Naive thymus-derived CD8-positive, alpha-beta T cell (primary cell): Measurements from ENCODE around the gene FRMD6. TPM values are rescaled to one million over a fixed set of nuclear protein-coding genes. Genes with fewer than 3 reads are reported as not detected.

Experiments used
- ATAC-seq, 2 donors: fragments of 150-1000 bp; cut with Tn5 transposase in 1 of 2; sonication (Bioruptor Pico), chemical (Tn5 transposase) in 1 of 2; 1 replicate in 1 of 2; 2 replicates in 1 of 2; pipeline ENCODE4 v1.10.0; 2021; ENCODE audit warnings: mild to moderate bottlenecking in 2 of 2, moderate library complexity in 2 of 2
- POLR2A ChIA-PET: fragments of 350-600 bp; sonication (Branson Sonifier 250); formaldehyde crosslinking; loops from one replicate; lab custom pipeline; 2021; ENCODE audit warnings: antibody characterized with exemption; lab: Charles Lee
- DNase-seq, 10 donors: peaks; one replicate each; pipeline versions ENCODE4 v3.0.0 to v3.0.0-alpha.2; 2020 to 2022
- H3K27ac Mint-ChIP-seq, 10 donors: one replicate each; pipeline ENCODE4 v1.8.0; 2020 to 2022; ENCODE audit warnings: mild to moderate bottlenecking in 10 of 10, mixed read lengths in 10 of 10, moderate library complexity in 4 of 10, inconsistent platforms in 1 of 10
- H3K27me3 Mint-ChIP-seq, 5 donors: one replicate each; pipeline ENCODE4 v1.8.0; 2021 to 2022; ENCODE audit warnings: mixed read lengths in 5 of 5
- H3K36me3 Mint-ChIP-seq, 3 donors: one replicate each; pipeline ENCODE4 v1.8.0; 2020 to 2022; ENCODE audit warnings: mixed read lengths in 3 of 3, mild to moderate bottlenecking in 2 of 3, inconsistent platforms in 1 of 3
- H3K4me1 Mint-ChIP-seq, 4 donors: one replicate each; pipeline ENCODE4 v1.8.0; 2021 to 2022; ENCODE audit warnings: mixed read lengths in 4 of 4
- H3K4me3 Mint-ChIP-seq, 10 donors: one replicate each; pipeline ENCODE4 v1.8.0; 2020 to 2022; ENCODE audit warnings: mild to moderate bottlenecking in 10 of 10, mixed read lengths in 10 of 10, moderate library complexity in 6 of 10, inconsistent platforms in 1 of 10
- H3K9me3 Mint-ChIP-seq, 9 donors: one replicate each; pipeline ENCODE4 v1.8.0; 2020 to 2022; ENCODE audit warnings: mixed read lengths in 9 of 9, mild to moderate bottlenecking in 3 of 9, inconsistent platforms in 1 of 9, moderate library complexity in 1 of 9
- polyA plus RNA-seq, 3 donors: library from polyadenylated mRNA; unstranded; fragments of 300-500 nt; fragmentation: Illumina TruSeq; gene quantifications; one replicate each; pipeline ENCODE4 v1.2.3, GENCODE V29; 2021
- total RNA-seq, 8 experiments: library from RNA in 2 of 8; stranded (reverse) in 2 of 8; gene quantifications; one replicate each; pipeline ENCODE4 v1.2.3 and lab custom pipeline; 2021 to 2026

Gene FRMD6
- total RNA-seq (1 to 10 TPM; 4.1 to 4.2 TPM), polyA plus RNA-seq (under 1 TPM; 0.15 to 0.44 (median 0.38) TPM), total RNA-seq (lab: John Stamatoyannopoulos, UW) (3.2 to 8.8 (median 4.4) reads per million in 6 experiments)

DNA sequence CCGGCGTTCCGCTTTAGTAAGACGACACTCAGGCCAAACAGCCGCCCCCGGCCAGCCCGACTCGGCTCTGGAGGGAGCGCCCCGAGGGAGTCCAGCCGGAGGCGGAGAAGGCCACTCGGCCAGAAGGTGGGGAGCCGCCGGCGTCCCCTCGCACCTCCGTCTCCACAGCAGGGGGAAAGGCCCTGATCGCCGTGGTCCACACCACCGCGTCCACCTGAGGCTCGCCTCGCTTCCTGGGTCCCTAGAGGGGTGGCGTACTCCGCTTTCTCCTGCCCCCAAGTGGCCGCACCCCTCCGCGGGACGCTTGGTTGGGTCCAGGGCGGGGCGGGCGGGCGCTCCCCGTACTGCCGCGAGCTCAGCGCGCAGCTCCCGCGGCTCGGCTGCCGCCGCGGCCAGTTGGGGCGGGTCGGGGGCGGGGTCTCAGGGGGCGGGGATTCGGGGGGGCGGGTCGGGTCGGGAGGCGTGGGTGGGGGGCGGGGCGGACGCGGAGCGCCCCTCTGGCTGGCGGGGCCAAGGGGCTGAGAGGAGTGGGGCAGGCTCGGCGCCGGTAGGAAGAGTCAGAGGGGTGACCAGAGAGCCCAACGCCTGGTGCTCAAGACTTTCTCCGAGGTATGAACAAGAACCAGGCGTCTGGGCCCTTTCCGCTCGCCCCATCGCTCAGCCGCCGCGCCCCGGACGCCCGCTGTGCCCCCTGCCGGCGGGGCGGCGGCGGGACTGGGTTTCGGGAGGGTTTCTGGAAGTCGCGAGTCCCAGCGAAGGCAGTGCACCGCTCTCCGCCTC is at the start of gene FRMD6:
Gene FRMD6, plus strand, starts transcription at position 523 of the 780 bp plus-strand sequence. CDS start 37,927 bp downstream, outside the sequence.
- H3K36me3 Mint-ChIP-seq = no peaks in the 10 kb centered on the region
- DNase-seq (peak; percentile 66 to 92 (median 82)), ATAC-seq (peak; percentile 77 to 81)
- POLR2A ChIA-PET = interaction anchor here (0.5 to 2.0 kb wide), 4 partner anchors 84 to 1051 kb away, joined by 3 to 8 read pairs (median 4); no protein-coding TSS in a partner anchor
- H3K4me3 Mint-ChIP-seq = peak within 1 kb of the TSS; percentile 78 to 88 (median 86)
- peaks cover 4 to 17% (median 13%) of the 10 kb centered on the region in 4 donors for H3K4me1 Mint-ChIP-seq
- peaks cover 10 to 31% (median 21%) of the 10 kb centered on the region in 5 donors for H3K27me3 Mint-ChIP-seq
- peak within 1 kb of the TSS in 9 of 10 donors; percentile 27 to 83 (median 63) for H3K27ac Mint-ChIP-seq
- H3K9me3 Mint-ChIP-seq = no peaks in the 10 kb centered on the region

DNA sequence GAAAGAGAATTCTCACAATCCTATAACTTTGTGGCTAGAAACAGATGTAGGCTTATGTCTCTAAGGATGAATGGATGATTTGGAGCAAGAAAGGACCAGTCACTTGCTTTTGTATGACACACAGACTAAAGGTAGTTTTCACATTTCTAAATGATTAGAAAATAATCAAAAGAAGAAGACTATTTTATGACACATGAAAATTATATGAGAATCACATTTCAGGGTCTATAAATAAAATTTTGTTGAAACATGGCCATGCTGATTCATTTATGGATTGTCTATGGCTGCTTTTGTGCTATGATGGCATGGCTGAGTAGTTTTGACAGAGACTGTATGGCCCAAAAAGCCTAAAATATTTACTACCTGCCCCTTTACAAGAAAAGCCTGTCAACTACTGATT is 49.4 kb upstream of the FRMD6 start:
- POLR2A ChIA-PET = no interaction called here
- DNase-seq (no peak), ATAC-seq (no peak)
- Mint-ChIP-seq H3K27ac (no peak overlapping the region), H3K4me1 (no peaks in the 10 kb centered on the region), H3K36me3 (no peaks in the 10 kb centered on the region), H3K4me3 (no peak overlapping the region), H3K27me3 (peaks cover 2 to 19% (median 15%) of the 10 kb centered on the region in 5 donors), H3K9me3 (no peaks in the 10 kb centered on the region)

DNA sequence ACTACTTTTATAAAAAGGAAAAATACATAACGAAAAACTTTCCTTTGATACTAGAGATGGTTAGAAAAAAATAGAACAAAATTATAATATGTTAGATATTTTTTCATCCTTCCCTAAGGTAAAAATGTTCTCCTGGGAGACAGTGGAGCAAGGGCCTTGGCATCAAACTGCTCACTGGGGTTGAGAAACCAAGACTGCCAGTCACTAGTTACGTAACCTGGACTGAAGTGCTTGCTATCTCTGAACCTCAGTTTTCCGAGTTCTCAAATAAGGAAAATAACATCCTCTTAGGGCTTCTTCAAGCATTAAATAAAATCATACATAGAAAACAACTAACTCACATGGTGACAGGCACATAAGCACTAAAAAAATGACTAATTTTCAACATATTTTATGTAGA is 48.2 kb upstream of the FRMD6 start:
- DNase-seq (no peak), ATAC-seq (no peak)
- H3K27ac Mint-ChIP-seq = no peak overlapping the region
- POLR2A ChIA-PET = no interaction called here
- no peak overlapping the region for H3K4me3 Mint-ChIP-seq
- H3K27me3 Mint-ChIP-seq = peaks cover 2 to 23% (median 17%) of the 10 kb centered on the region in 5 donors
- no peaks in the 10 kb centered on the region for H3K4me1 Mint-ChIP-seq
- no peaks in the 10 kb centered on the region for H3K9me3 Mint-ChIP-seq
- no peaks in the 10 kb centered on the region for H3K36me3 Mint-ChIP-seq

DNA sequence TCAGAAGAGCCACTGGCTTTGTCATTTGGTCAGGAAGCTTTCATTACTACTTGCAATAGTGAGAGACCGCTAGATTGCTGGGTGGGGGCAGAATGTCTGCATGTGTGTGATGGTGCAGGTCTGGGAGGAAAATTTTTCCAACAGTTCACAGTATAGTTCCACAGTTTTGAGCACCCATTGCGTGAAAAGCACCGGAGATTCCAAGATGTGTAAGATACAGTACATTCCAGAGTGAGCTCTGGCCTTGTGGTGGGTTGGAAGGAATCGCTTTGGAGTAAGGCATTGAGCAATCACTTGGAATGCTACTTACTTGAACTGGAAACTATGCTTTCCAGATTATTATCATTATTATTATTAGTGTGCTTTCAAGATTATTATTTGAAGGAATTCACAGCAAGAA is 47.6 kb upstream of the FRMD6 start:
- peaks cover 3 to 25% (median 19%) of the 10 kb centered on the region in 5 donors for H3K27me3 Mint-ChIP-seq
- H3K9me3 Mint-ChIP-seq = no peaks in the 10 kb centered on the region
- DNase-seq = no peak
- H3K4me1 Mint-ChIP-seq = no peaks in the 10 kb centered on the region
- no peak for ATAC-seq
- POLR2A ChIA-PET = no interaction called here
- no peaks in the 10 kb centered on the region for H3K36me3 Mint-ChIP-seq
- H3K27ac Mint-ChIP-seq = peak overlapping the region in 1 of 10 donors; percentile 50
- H3K4me3 Mint-ChIP-seq = no peak overlapping the region

DNA sequence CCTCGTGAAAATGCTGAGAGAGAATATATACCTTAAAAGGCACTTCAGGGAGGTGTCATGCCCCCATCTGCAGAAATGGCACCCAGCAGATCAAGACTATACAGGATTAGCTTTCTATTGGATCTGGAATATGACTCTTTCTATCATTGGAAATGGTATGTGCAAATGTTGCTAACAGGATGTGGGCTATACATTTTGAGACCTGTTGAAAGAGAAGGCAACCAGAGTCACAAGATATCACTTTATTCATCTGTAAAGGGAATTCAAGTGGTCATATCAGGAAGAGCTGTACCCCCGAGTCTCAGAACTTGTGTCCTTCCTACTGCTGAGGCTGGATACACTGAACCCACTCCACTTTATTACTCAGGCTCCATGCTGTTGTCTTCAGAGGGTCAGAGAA is 46.1 kb upstream of the FRMD6 start:
- no peak overlapping the region for H3K27ac Mint-ChIP-seq
- no peak for DNase-seq
- H3K4me1 Mint-ChIP-seq = no peaks in the 10 kb centered on the region
- H3K27me3 Mint-ChIP-seq = peaks cover 3 to 26% (median 19%) of the 10 kb centered on the region in 5 donors
- no peak for ATAC-seq
- POLR2A ChIA-PET = no interaction called here
- no peak overlapping the region for H3K4me3 Mint-ChIP-seq
- no peaks in the 10 kb centered on the region for H3K9me3 Mint-ChIP-seq
- no peaks in the 10 kb centered on the region for H3K36me3 Mint-ChIP-seq

DNA sequence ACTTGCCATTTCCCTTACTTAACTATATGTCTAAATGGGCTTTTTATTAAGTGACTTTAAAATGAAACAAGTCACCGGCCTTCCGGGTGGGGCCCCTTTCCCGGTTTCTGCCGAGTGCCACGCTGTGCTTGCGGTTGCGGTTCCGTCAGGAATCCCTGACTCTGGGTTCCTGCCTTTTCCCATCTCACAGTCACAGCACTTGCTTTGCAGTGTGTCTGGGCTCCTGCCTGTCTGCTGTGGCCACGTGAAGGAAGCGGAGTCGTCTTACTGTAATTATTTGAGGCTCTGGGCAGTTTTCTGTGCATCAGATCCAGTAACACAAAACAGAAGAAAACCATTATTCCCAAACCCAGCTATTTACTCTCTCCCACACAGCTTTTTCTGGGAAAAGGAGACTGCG is 44.0 kb upstream of the FRMD6 start:
- Mint-ChIP-seq H3K9me3 (no peaks in the 10 kb centered on the region), H3K4me1 (no peaks in the 10 kb centered on the region), H3K27ac (no peak overlapping the region), H3K27me3 (peaks cover 3 to 26% (median 19%) of the 10 kb centered on the region in 5 donors), H3K36me3 (no peaks in the 10 kb centered on the region), H3K4me3 (no peak overlapping the region)
- POLR2A ChIA-PET = no interaction called here
- no peak for DNase-seq
- ATAC-seq = no peak

GRCh38 chr14:51609251-51609954 is 42.3 kb upstream of the FRMD6 start:
- Mint-ChIP-seq H3K27ac (no peak overlapping the region), H3K4me3 (no peak overlapping the region), H3K36me3 (no peaks in the 10 kb centered on the region), H3K4me1 (no peaks in the 10 kb centered on the region), H3K27me3 (peaks cover 3 to 26% (median 13%) of the 10 kb centered on the region in 5 donors), H3K9me3 (no peaks in the 10 kb centered on the region)
- POLR2A ChIA-PET = no interaction called here
- DNase-seq (no peak), ATAC-seq (no peak)

GRCh38 chr14:51609955-51610283 is 41.8 kb upstream of the FRMD6 start:
- no peak for ATAC-seq
- POLR2A ChIA-PET = no interaction called here
- Mint-ChIP-seq H3K27me3 (peaks cover 3 to 23% (median 13%) of the 10 kb centered on the region in 5 donors), H3K36me3 (no peaks in the 10 kb centered on the region), H3K4me3 (no peak overlapping the region), H3K9me3 (no peaks in the 10 kb centered on the region), H3K27ac (no peak overlapping the region), H3K4me1 (no peaks in the 10 kb centered on the region)
- DNase-seq = no peak

DNA sequence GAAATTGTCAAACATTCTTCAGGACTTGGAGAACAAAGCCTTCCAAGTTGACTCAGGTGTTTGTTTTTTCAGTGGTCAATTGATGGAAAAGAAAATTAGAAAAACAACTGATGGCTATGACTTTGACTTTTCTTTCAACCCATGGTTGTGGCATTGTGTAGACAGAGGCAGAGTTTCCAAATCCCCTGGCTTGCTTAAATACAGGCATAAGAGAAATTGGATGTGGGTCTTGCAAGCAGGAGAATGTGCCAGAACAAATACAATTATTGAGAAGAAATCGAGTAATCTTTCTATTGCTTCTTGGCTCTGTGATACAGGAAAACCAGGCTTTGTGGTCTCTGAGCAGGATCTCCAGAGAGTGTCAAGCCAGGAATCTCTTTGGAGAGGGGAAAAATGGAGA is 40.9 kb upstream of the FRMD6 start:
- ATAC-seq (no peak), DNase-seq (no peak)
- no peaks in the 10 kb centered on the region for H3K9me3 Mint-ChIP-seq
- peaks cover 4 to 22% (median 13%) of the 10 kb centered on the region in 5 donors for H3K27me3 Mint-ChIP-seq
- no peaks in the 10 kb centered on the region for H3K36me3 Mint-ChIP-seq
- POLR2A ChIA-PET = no interaction called here
- H3K4me3 Mint-ChIP-seq = no peak overlapping the region
- H3K27ac Mint-ChIP-seq = no peak overlapping the region
- peaks cover 0 to 1% (median 0%) of the 10 kb centered on the region in 4 donors for H3K4me1 Mint-ChIP-seq

GRCh38 chr14:51612449-51612848 is 39.3 kb upstream of the FRMD6 start:
- H3K9me3 Mint-ChIP-seq = no peaks in the 10 kb centered on the region
- peaks cover 5 to 22% (median 13%) of the 10 kb centered on the region in 5 donors for H3K27me3 Mint-ChIP-seq
- peaks cover 0 to 1% (median 0%) of the 10 kb centered on the region in 4 donors for H3K4me1 Mint-ChIP-seq
- POLR2A ChIA-PET = no interaction called here
- H3K4me3 Mint-ChIP-seq = no peak overlapping the region
- ATAC-seq (no peak), DNase-seq (no peak)
- H3K27ac Mint-ChIP-seq = no peak overlapping the region
- H3K36me3 Mint-ChIP-seq = no peaks in the 10 kb centered on the region

DNA sequence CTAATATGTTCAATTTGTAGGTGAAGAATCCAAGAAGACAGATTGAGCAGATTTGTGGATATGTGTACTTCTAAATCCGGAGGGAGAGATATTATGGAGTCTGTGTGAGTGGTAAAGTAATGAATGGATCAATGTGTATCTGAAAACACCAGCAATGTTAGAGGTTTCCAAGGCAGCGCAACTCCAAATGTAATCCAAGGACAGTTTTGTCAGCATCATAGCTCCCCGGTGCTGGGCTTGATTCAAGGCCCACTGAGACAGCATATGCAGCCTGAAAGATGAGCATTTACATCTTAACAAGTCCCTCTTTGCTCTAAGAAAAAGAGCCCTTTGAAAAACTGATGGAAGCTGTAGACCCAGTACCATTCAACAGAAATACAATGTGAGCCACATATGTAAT is 38.3 kb upstream of the FRMD6 start:
- H3K4me3 Mint-ChIP-seq = no peak overlapping the region
- H3K4me1 Mint-ChIP-seq = peaks cover 0 to 1% (median 0%) of the 10 kb centered on the region in 4 donors
- no peaks in the 10 kb centered on the region for H3K9me3 Mint-ChIP-seq
- DNase-seq (no peak), ATAC-seq (no peak)
- peaks cover 5 to 25% (median 9%) of the 10 kb centered on the region in 5 donors for H3K27me3 Mint-ChIP-seq
- POLR2A ChIA-PET = no interaction called here
- H3K36me3 Mint-ChIP-seq = no peaks in the 10 kb centered on the region
- no peak overlapping the region for H3K27ac Mint-ChIP-seq

GRCh38 chr14:51614707-51615106 is 37.0 kb upstream of the FRMD6 start:
- Mint-ChIP-seq H3K27me3 (peaks cover 0 to 17% (median 2%) of the 10 kb centered on the region in 5 donors), H3K4me3 (no peak overlapping the region), H3K9me3 (no peaks in the 10 kb centered on the region), H3K4me1 (peaks cover 0 to 1% (median 0%) of the 10 kb centered on the region in 4 donors), H3K27ac (no peak overlapping the region), H3K36me3 (no peaks in the 10 kb centered on the region)
- ATAC-seq (no peak), DNase-seq (no peak)
- POLR2A ChIA-PET = interaction anchor here (0.7 kb wide), 1 partner anchor 64 kb away, joined by 3 read pairs; no protein-coding TSS in a partner anchor

DNA sequence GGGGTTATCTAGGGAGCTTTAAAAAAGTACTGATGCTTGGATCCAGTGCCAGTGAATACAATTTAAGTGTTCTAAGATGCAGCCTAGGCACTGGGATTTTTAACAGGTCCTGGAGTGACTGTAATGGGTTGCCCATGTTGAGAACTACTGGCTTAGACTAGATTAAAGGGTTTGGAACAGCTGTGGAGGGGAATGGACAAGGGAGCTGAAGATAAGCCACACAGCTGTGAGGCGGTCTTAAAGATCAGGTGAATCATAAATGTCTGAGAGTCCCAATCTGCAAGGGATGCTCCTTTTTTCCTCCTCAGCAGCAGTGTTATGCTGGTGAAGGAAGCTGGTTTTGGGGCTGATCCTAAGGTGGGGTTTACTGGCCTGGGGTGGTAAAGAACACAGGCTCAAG is 35.5 kb upstream of the FRMD6 start:
- H3K9me3 Mint-ChIP-seq = peaks cover 0 to 2% (median 0%) of the 10 kb centered on the region in 9 donors
- no peak for DNase-seq
- no peak for ATAC-seq
- peaks cover 0 to 1% (median 0%) of the 10 kb centered on the region in 4 donors for H3K4me1 Mint-ChIP-seq
- H3K27me3 Mint-ChIP-seq = peaks cover 0 to 17% (median 2%) of the 10 kb centered on the region in 5 donors
- H3K27ac Mint-ChIP-seq = no peak overlapping the region
- H3K36me3 Mint-ChIP-seq = no peaks in the 10 kb centered on the region
- POLR2A ChIA-PET = no interaction called here
- H3K4me3 Mint-ChIP-seq = no peak overlapping the region
